ENCODE data around the gene IL19. TPM values are rescaled to one million over a fixed set of nuclear protein-coding genes. Genes with fewer than 3 reads are reported as not detected.

IL19 gene
- total RNA-seq, 1 experiment from 2014 or later: not detected

- ChIA-PET POLR2A (ENCODE audit: unreplicated experiment) (interaction anchor here (0.6 kb wide), 1 partner anchor 62 kb away, joined by 12 read pairs; no protein-coding TSS in a partner anchor), CTCF (no interaction called here)
- Histone ChIP-seq H3K4me3 (no peak overlapping the region), H3K27me3 (ENCODE audit: insufficient read depth, low read depth) (0 out of 2 replicates have a peak, but pooled peaks cover 5% of the 10 kb centered on the region), H3K79me2 (ENCODE audit: low read depth) (no peaks in the 10 kb centered on the region), H3K4me1 (replicated peaks; ENCODE audit: insufficient read depth) (no peaks in the 10 kb centered on the region), H3K36me3 (ENCODE audit: low read depth) (no peaks in the 10 kb centered on the region), H4K20me1 (ENCODE audit: insufficient read depth) (no peaks in the 10 kb centered on the region), H3K27ac (no peak overlapping the region), H3F3A (ENCODE audit: insufficient read depth, low read depth) (0 out of 2 replicates have a peak, but pooled peaks cover 4% of the 10 kb centered on the region), H3K4me2 (no peak overlapping the region), H2AFZ (no peak overlapping the region), H3K9me3 (ENCODE audit: insufficient read depth, low read depth) (peaks cover 3% of the 10 kb centered on the region; the same call in 1 of the 2 replicates), H3K9me2 (ENCODE audit: insufficient read depth) (no peaks in the 10 kb centered on the region)
- no TSS peak for BruUV-seq (replicated peaks)
- peak in 1 of 2 experiments; percentile 6 for DNase-seq
- intact Hi-C loops (cut with micrococcal nuclease; ENCODE audit: unreplicated experiment): no loop called here
- TF ChIP-seq EZH2 (IDR thresholded peaks at IDR 0.05; ENCODE audit: low read depth): no peak
- no peak for TF ChIP-seq CTCF (conservative IDR thresholded peaks at IDR 0.05)
Measured at GRCh38 chr1:206801467-206801866, 30.9 kb downstream of the IL19 start.

GRCh38 chr1:206802401-206802800 lies 31.8 kb downstream of the IL19 start:
- intact Hi-C loops (cut with micrococcal nuclease; ENCODE audit: unreplicated experiment): no loop called here
- ChIA-PET POLR2A (ENCODE audit: unreplicated experiment) (no interaction called here), CTCF (no interaction called here)
- TF ChIP-seq CTCF (conservative IDR thresholded peaks at IDR 0.05) (no peak), EZH2 (IDR thresholded peaks at IDR 0.05; ENCODE audit: low read depth) (no peak)
- Histone ChIP-seq H3K9me2 (ENCODE audit: insufficient read depth) (no peaks in the 10 kb centered on the region), H3F3A (ENCODE audit: insufficient read depth, low read depth) (0 out of 2 replicates have a peak, but pooled peaks cover 4% of the 10 kb centered on the region), H2AFZ (no peak overlapping the region), H3K9me3 (ENCODE audit: insufficient read depth, low read depth) (peaks cover 3% of the 10 kb centered on the region; the same call in 1 of the 2 replicates), H3K4me2 (no peak overlapping the region), H4K20me1 (ENCODE audit: insufficient read depth) (no peaks in the 10 kb centered on the region), H3K4me3 (no peak overlapping the region), H3K36me3 (ENCODE audit: low read depth) (no peaks in the 10 kb centered on the region), H3K27ac (no peak overlapping the region), H3K4me1 (replicated peaks; ENCODE audit: insufficient read depth) (no peaks in the 10 kb centered on the region), H3K79me2 (ENCODE audit: low read depth) (no peaks in the 10 kb centered on the region), H3K27me3 (ENCODE audit: insufficient read depth, low read depth) (0 out of 2 replicates have a peak, but pooled peaks cover 5% of the 10 kb centered on the region)
- DNase-seq: peak in 1 of 2 experiments; percentile 34
- BruUV-seq (replicated peaks): no TSS peak

GRCh38 chr1:206803221-206803730 lies 32.7 kb downstream of the IL19 start:
- CTCF ChIA-PET: interaction anchor here (0.6 kb wide), 1 partner anchor 1981 kb away, joined by 4 read pairs; no protein-coding TSS in a partner anchor
- no peak overlapping the region for H3K27ac ChIP-seq
- no peaks in the 10 kb centered on the region for H3K4me1 ChIP-seq (replicated peaks; ENCODE audit: insufficient read depth)
- intact Hi-C loops (cut with micrococcal nuclease; ENCODE audit: unreplicated experiment): no loop called here
- H3K9me2 ChIP-seq (ENCODE audit: insufficient read depth): no peaks in the 10 kb centered on the region
- no peak overlapping the region for H3K4me2 ChIP-seq
- peaks cover 3% of the 10 kb centered on the region; the same call in 1 of the 2 replicates for H3K9me3 ChIP-seq (ENCODE audit: insufficient read depth, low read depth)
- no peak overlapping the region for H3K4me3 ChIP-seq
- POLR2A ChIA-PET (ENCODE audit: unreplicated experiment): no interaction called here
- H4K20me1 ChIP-seq (ENCODE audit: insufficient read depth): no peaks in the 10 kb centered on the region
- no peaks in the 10 kb centered on the region for H3K36me3 ChIP-seq (ENCODE audit: low read depth)
- 0 out of 2 replicates have a peak, but pooled peaks cover 5% of the 10 kb centered on the region for H3K27me3 ChIP-seq (ENCODE audit: insufficient read depth, low read depth)
- no peak for TF ChIP-seq EZH2 (IDR thresholded peaks at IDR 0.05; ENCODE audit: low read depth)
- TF ChIP-seq CTCF (conservative IDR thresholded peaks at IDR 0.05): no peak
- BruUV-seq (replicated peaks): no TSS peak
- no peaks in the 10 kb centered on the region for H3K79me2 ChIP-seq (ENCODE audit: low read depth)
- 0 out of 2 replicates have a peak, but pooled peaks cover 4% of the 10 kb centered on the region for H3F3A ChIP-seq (ENCODE audit: insufficient read depth, low read depth)
- no peak overlapping the region for H2AFZ ChIP-seq
- DNase-seq: no peak
